HG03045 (cell line): ENCODE measurements around the gene COL27A1.

Source experiments
- ATAC-seq: cut with Tn5 transposase; IDR thresholded peaks from one replicate; pipeline ENCODE4 v1.9.1; 2021; ENCODE audit warnings: mild to moderate bottlenecking, moderate library complexity; ENCODE audit not compliant: unreplicated experiment

COL27A1 gene

GRCh38 chr9:114281473-114282103 lies 126.3 kb downstream of the COL27A1 start:
- no peak for ATAC-seq

- no peak for ATAC-seq
Measured at GRCh38 chr9:114282104-114282485, 126.8 kb downstream of the COL27A1 start.

GRCh38 chr9:114282507-114282906 lies 127.2 kb downstream of the COL27A1 start:
- ATAC-seq: no peak

GRCh38 chr9:114282926-114283325 lies 127.6 kb downstream of the COL27A1 start:
- no peak for ATAC-seq

DNA sequence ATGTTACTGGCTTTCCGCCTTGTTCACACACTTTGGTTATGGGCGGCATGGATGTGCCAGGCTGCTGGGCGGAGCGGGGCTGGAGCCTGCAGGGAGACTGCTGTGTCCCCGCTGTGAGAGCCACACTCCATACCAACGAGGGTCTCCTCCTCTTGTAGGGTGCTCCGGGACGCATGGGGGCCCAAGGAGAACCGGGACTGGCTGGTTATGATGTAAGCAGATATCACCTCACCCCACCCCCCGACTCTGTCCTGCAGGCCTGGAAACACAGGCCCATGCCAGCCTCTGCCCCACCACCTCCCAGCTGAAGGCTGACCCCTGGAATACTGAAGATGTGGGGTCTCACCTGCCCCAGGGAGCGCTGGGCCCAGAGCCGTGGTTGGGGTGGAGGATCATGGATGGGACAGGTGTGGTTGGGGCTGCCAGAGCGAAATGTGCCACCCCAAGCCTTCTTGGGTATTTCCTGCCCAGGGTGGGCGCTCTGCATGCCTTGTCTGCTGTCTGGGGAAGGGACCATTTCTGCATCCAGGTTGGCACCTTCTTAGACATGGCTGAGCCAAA lies 128.3 kb downstream of the COL27A1 start:
- no peak for ATAC-seq

- ATAC-seq: no peak
Measured at GRCh38 chr9:114284316-114285060, 129.2 kb downstream of the COL27A1 start.

GRCh38 chr9:114285166-114285867 lies 130.0 kb downstream of the COL27A1 start:
- no peak for ATAC-seq

DNA sequence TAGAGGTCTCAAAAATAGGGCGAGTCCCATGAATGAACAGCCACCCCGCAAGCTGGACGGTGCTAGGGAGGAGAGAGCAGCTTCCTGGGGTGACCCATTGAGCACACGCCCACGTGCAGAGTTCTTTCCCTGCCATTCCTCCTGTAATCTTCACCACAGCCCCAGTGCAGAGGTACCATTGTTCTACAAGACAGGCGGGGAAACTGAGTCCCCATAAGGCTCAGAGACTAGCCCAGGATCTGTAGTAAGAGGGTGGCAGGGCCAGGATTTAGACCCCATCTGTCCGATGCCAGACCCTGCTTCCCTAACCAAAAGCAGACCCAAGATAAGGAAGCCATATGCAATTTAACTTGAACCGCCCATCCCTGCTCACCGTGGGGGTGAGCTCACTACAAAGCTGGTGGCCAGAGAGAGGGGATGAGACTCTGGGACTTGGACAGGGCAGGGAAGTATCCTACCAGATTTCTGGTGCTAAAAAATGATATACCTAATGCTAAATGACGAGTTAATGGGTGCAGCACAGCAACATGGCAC lies 130.9 kb downstream of the COL27A1 start:
- ATAC-seq: no peak

DNA sequence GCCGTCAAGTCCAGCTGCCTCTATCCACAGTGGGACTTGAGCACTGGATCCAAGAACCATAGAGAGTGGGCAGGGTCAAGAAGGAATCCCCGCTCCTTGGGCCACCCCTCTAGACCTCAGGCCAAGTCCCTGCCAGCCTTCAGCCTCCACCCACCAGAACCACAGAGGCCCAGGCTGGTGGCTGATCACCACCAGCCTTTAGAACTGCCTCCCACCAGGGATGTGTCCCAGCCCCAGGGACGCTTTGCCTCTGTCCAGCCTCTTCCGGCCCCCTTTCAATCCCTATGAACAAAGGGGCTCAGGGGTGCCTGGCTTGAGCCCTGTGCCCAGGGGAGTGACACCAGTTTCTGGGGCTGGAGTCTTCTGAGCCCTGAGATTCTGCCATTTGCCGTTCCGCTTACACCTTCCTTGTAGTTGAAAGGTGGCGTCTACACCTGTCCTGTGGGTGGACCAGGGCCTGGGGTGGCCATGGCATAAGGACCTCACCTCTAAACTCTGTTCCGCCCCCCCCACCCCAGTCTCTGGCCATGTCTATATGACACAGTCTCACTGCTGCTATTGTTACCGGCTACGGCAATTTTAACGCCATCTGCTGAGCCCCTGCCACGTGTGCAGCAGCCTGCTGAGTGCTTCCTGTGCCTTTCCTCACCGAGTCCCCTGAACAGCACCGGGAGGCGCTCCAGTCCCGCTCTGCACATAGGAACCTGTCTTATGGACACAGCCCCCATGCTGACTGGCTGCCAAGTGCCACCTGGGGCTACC lies 131.8 kb downstream of the COL27A1 start:
- ATAC-seq: no peak

DNA sequence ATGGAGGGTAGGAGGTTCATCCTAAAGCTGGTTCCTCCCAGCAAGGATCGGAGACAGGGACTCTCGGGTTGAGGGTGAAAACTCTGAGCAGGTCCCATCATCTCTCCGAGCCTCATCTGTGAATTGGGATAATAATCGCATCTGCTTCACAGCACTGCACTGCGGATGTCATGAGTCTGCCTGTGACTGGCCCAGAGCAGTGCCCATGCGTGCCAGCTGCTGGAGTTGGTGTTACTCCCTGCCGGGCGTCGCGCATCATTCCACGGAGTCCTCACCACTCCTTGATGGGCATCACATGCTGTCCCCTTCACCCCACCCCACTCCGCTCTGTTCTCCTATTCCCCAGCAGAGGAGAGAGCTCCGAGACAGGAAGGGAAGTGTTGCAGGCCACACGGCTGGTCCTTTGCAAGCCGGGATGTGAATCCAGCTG lies 132.4 kb downstream of the COL27A1 start:
- ATAC-seq: no peak

DNA sequence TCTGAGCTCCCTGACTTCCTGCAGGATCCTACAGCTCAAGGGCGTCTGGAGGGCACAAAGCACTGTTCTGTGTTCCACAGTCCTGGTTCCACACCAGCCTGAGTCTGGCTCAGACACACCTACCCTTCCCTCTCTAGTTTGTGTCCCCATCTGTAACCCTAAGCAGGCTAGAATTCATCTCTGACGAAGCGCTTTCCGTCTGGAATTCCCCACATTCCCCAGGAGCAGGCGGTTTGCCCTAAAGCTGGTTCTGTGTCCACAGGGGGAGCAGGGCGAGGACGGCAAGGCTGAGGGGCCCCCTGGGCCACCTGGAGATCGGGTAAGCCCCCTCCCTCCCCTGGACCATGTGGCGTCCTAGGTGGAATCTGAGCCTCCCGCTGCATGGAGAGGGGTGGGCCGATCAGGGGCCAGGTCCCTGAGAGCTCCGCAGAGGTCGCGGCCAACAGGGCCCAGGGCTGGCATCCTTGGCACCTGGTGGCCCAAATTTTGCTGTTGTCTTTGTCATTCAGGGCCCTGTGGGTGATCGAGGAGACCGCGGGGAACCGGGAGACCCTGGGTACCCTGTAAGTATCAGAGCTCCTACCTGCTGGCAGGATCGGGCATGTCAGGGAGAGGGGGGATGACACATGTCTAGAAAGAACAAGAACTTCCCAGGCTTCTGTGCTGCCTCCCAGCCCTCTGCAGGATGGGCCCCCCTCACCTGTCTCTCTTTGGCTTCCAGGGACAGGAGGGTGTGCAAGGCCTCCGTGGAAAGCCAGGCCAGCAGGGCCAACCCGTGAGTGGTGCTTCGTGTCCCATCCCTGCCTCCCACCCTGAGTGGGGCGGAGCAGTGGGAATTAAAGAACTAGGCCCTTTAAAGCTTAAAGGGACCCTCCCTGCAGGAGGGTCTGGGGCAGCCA lies 133.1 kb downstream of the COL27A1 start:
- ATAC-seq: no peak

- no peak for ATAC-seq
Measured at GRCh38 chr9:114289106-114289505, 133.8 kb downstream of the COL27A1 start.

DNA sequence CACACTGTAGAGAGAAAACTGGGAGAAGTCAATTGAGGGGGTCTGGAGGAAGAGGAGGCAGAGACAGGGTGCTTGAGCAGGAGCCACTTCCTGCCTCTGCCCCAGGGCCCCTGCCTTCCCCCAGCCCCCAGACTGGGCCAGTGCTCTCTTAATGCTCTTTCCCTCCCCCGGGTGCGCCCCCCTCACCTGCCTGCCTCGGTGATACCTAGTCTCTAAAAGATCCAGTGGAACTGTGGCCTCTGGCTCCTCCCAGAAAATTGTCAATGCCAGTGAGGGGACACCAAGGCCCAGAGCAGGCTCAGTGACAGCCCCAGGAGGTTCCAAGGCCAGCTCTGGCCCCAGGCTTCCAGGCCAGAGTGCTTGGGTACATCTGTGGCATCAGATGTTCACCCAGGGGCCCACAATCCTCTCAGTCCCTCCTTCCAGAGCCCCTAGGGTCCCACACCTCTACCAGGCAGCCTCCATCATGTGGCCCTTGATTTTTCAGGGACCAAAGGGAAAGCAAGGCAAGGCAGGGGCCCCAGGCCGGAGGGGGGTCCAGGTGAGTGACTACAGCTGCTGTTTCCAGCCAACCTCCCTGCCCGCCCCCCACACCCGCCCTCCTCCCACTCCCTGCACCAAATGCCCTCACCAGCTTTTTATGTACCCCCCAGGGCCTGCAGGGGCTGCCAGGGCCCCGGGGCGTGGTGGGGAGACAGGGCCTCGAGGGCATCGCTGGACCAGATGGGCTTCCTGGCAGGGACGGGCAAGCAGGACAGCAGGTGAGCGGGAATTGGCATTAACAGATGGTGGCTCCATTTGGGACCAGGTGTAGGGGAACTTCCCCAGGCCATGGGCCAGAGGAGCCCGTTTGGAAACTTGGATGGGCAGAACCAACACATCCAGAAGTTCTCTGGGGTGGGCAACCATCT lies 134.5 kb downstream of the COL27A1 start:
- ATAC-seq: no peak

- ATAC-seq: no peak
Measured at GRCh38 chr9:114290561-114290986, 135.2 kb downstream of the COL27A1 start.

- no peak for ATAC-seq
Measured at GRCh38 chr9:114291064-114291474, 135.7 kb downstream of the COL27A1 start.

DNA sequence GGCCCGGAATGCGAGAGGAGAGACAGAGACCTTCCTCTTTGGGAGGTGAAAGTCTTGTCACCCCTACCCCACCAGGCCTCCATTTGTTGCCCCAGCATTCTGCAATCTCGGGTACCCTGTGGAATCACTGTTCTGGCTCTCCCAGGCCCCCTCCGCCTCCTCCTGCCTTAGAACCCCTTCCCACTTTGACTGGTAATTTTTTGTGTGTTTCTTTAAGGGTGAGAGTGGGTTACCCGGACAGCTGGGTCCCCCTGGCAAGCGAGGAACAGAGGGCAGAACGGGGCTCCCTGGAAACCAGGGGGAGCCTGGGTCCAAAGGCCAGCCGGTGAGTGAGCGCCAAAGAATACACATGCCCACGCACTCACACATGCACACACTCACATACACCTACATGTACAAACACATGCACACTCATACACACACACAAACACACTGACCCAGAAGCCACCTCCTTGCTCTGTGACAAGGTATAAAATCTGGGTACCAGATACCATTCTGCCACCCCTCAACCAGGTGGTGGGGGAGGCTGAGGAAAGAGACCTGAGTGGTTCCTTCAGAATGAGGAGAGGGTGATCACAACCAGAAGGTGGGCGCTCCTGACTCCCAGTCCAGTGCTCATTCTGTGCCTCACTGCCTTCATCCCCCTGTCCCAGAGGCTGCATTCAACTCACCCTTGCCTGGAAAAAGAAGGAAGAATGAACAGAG lies 136.7 kb downstream of the COL27A1 start:
- ATAC-seq: no peak

DNA sequence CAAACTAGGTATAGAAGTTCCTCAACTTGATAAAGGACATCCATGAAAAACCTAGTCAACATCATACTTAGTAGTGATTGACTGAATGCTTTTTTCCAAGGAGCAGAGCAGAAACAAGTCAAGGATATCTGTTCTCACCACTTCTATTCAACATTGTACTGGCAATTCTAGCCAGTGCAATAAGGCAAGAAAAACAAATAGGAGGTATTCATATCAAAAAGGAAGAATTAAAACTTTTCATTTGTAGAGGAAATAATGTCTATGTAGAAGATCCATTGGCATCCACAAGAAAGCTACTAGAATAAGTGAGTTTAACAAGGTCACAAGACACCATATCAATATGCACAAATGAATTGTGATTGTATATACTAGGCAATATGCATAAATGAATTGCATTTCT lies 139.3 kb downstream of the COL27A1 start:
- no peak for ATAC-seq

- no peak for ATAC-seq
Measured at GRCh38 chr9:114296338-114296737, 141.0 kb downstream of the COL27A1 start.
